Mucosa of descending colon (tissue), 3 donors: ENCODE data around the gene TBC1D13. TPM values are rescaled to one million over a fixed set of nuclear protein-coding genes. Genes with fewer than 3 reads are reported as not detected.

Source experiments
- ATAC-seq: fragments of 200-7000 bp; cut with Tn5 transposase; one replicate; pipeline ENCODE4 v1.9.1; 2020; ENCODE audit warnings: mild to moderate bottlenecking, moderate library complexity
- DNase-seq, 3 donors: peaks; one replicate each; pipeline ENCODE4 v3.0.0-alpha.2; 2020
- H3K36me3 ChIP-seq: fragments of 200-600 bp; one replicate; pipeline ENCODE4 v1.8.0; 2021; ENCODE audit warnings: low read depth, mild to moderate bottlenecking
- H3K4me1 ChIP-seq: fragments of 200-600 bp; one replicate; pipeline ENCODE4 v1.8.0; 2021; ENCODE audit warnings: low read depth, mild to moderate bottlenecking
- H3K4me3 ChIP-seq: fragments of 200-600 bp; one replicate; pipeline ENCODE4 v1.8.0; 2021; ENCODE audit warnings: mild to moderate bottlenecking
- H3K9me3 ChIP-seq: fragments of 200-600 bp; one replicate; pipeline ENCODE4 v1.8.0; 2021; ENCODE audit warnings: mild to moderate bottlenecking
- intact Hi-C, 2 donors: fragments of 100-400 bp; cut with DNase I in 1 of 2; cut with micrococcal nuclease in 1 of 2; formaldehyde crosslinking; loops; one replicate each; pipeline versions ENCODE4 v1.11.0 to v1.11.1; 2022; cut with DNase I, micrococcal nuclease
- total RNA-seq, 3 donors: library from RNA; stranded (reverse); fragmentation: NEBNext Ultra II Directional in 2 of 3; extraction: Animal tissue kit (Norgen Biotek cat#: 25700) in 2 of 3; gene quantifications; one replicate each; pipeline versions ENCODE4 v1.2.1 to v1.2.4, GENCODE V29; 2021 to 2023
- TF ChIP-seq, protein P1 (sequence below): fragments of 200-600 bp; IDR thresholded peaks from one replicate; pipeline ENCODE4 v1.8.0; 2022; ENCODE audit warnings: antibody characterized with exemption, mild to moderate bottlenecking
- donor health status: DM: no; HTN: no; CAD: no; lungs with moderate emphysema.
- donor health status: DM: no; HTN: no; CAD: no.
- donor health status: DM: no; HTN: yes; CAD: no.

The TBC1D13 gene
- total RNA-seq, 3 donors from 2014 or later, result 20.6 to 30.6 (median 25.9) TPM

DNA sequence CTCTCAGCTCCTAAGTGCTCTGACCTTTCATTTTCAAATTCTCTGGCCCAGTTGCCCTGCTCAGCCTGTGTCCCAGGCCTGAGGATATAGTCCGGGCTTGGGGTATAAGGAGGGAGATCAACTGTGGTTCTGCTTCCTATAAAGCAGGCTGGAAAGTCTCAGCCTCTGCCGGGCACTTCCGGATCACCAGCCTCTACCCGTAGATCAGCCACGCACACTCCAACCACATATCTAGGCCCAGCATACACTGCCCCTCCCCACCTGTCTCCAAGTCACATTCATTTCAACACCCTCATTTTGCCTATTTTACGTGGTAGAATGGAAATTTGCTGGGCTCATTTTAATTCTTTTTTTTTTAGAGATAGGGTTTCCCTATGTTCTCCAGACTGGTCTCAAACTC is 18.4 kb upstream of the TBC1D13 start:
- intact Hi-C loops, result no loop called here
- TF ChIP-seq, protein P1, sequence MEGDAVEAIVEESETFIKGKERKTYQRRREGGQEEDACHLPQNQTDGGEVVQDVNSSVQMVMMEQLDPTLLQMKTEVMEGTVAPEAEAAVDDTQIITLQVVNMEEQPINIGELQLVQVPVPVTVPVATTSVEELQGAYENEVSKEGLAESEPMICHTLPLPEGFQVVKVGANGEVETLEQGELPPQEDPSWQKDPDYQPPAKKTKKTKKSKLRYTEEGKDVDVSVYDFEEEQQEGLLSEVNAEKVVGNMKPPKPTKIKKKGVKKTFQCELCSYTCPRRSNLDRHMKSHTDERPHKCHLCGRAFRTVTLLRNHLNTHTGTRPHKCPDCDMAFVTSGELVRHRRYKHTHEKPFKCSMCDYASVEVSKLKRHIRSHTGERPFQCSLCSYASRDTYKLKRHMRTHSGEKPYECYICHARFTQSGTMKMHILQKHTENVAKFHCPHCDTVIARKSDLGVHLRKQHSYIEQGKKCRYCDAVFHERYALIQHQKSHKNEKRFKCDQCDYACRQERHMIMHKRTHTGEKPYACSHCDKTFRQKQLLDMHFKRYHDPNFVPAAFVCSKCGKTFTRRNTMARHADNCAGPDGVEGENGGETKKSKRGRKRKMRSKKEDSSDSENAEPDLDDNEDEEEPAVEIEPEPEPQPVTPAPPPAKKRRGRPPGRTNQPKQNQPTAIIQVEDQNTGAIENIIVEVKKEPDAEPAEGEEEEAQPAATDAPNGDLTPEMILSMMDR, result no peak
- DNase-seq, result no peak
- peaks cover 15% of the 10 kb centered on the region for H3K4me1 ChIP-seq
- H3K9me3 ChIP-seq, result no peaks in the 10 kb centered on the region
- H3K36me3 ChIP-seq, result no peaks in the 10 kb centered on the region
- ATAC-seq, result no peak
- H3K4me3 ChIP-seq, result no peak overlapping the region

DNA sequence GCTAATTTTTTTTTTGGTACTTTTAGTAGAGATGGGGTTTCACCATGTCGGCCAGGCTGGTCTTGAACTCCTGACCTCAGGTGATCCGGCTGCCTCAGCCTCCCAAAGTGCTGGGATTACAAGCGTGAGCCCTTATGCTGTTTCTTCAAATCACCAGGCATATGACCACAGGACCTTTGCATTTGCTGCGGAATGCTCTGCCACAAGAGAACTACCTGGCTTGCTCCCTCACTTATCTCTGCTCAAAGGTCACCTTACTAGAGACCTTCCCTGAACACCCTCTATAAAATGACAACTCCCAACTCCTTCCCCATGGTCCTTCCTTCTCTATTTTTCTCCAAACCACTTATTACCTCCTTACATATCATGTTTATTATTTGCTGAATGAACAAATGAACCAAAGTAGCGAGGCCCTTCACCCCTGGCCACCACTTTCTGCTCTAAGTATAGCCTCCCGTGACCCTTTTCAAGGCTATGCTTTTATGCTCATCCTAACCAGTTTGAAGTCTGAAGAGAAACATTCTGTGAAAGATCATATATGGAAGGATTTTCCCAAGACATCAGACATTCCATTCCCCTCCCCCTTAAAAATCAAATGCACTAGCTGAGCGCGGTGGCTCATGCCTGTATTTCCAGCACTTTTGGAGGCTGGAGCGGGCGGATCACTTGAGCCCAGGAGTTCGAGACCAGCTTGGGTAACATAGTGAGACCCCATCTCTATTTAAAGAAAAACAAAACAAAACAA is 16.6 kb upstream of the TBC1D13 start:
- TF ChIP-seq, protein P1, result no peak
- Histone ChIP-seq H3K4me3 (peak overlapping the region; percentile 66), H3K4me1 (peaks cover 15% of the 10 kb centered on the region), H3K36me3 (no peaks in the 10 kb centered on the region), H3K9me3 (no peaks in the 10 kb centered on the region)
- intact Hi-C loops, result no loop called here
- ATAC-seq (peak; percentile 31), DNase-seq (peak in 1 of 3 donors; percentile 25)

GRCh38 chr9:128771094-128771721 is 15.8 kb upstream of the TBC1D13 start:
- ATAC-seq (peak; percentile 63), DNase-seq (peak in 2 of 3 donors; percentile 44 to 48)
- intact Hi-C loops, result no loop called here
- TF ChIP-seq, protein P1, result no peak
- Histone ChIP-seq H3K4me3 (peak overlapping the region; percentile 66), H3K9me3 (peaks cover 5% of the 10 kb centered on the region), H3K36me3 (no peaks in the 10 kb centered on the region), H3K4me1 (peaks cover 15% of the 10 kb centered on the region)

- H3K9me3 ChIP-seq, result peaks cover 5% of the 10 kb centered on the region
- intact Hi-C loops, result no loop called here
- TF ChIP-seq, protein P1, result no peak
- no peaks in the 10 kb centered on the region for H3K36me3 ChIP-seq
- peak; percentile 98 for ATAC-seq
- peaks cover 15% of the 10 kb centered on the region for H3K4me1 ChIP-seq
- peak within 1 kb of the TSS; percentile 66 for H3K4me3 ChIP-seq
- peak; percentile 96 for DNase-seq
These were observed 15.1 kb upstream of the TBC1D13 start, which contains the start of gene ZER1 for GRCh38 chr9:128771745-128772519. TSS of gene ZER1 (minus strand) at chr9:128771927. CDS start at chr9:128755565, 16,362 bp downstream.

- intact Hi-C loops, result no loop called here
- TF ChIP-seq, protein P1, result no peak
- ATAC-seq, result no peak
- Histone ChIP-seq H3K9me3 (peaks cover 5% of the 10 kb centered on the region), H3K4me1 (peaks cover 15% of the 10 kb centered on the region), H3K4me3 (no peak overlapping the region), H3K36me3 (no peaks in the 10 kb centered on the region)
- DNase-seq, result no peak
These were observed 14.0 kb upstream of the TBC1D13 start for GRCh38 chr9:128773049-128773448.
